Mammary microvascular endothelial cell (primary cell): Measurements from ENCODE around the gene DCK. TPM values are rescaled to one million over a fixed set of nuclear protein-coding genes. Genes with fewer than 3 reads are reported as not detected.

Experiments used
- total RNA-seq: library from RNA; depleted of rRNA; stranded (reverse); fragments of >200 nt; gene quantifications from 2 replicates; pipeline ENCODE4 v1.2.3, GENCODE V29; 2015

Gene DCK
- 24.5 and 28.8 TPM in 2 replicates for total RNA-seq

DNA sequence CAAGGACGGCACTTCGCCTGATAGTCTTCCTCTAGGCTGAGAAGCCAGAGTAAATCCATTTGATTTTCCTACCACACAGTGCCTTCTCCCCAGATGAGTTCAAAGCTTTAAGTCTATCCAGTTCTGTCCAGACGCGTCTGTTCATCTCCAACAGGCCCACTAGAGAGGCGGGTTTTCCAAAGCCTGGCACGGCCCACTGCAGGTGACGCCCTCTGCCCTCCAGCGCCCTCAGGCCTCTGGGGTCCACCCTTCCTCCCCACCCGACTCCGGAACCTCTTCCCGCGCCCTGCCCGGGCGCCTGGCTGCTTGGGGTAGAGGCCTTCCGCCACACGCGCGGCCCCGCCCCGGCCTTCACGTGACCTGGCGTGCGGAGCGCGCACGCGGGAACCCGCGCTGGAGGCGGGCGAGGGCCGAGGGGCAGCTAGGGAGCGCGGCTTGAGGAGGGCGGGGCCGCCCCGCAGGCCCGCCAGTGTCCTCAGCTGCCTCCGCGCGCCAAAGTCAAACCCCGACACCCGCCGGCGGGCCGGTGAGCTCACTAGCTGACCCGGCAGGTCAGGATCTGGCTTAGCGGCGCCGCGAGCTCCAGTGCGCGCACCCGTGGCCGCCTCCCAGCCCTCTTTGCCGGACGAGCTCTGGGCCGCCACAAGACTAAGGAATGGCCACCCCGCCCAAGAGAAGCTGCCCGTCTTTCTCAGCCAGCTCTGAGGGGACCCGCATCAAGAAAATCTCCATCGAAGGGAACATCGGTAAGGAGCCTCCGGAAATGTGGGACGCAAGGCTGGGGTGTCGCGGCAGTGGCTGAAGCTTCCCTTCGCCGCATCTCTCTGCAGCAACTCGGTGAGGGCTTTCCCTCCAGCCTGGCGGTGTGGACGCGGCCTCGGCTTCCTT, at the start of gene DCK:
Gene DCK (plus strand): TSS at position 469 of the 888 bp plus-strand sequence. CDS start 187 bp downstream, at position 656.

Other genes with a start within 250 kb of the DCK start
- gene GRSF1, start 153.8 kb upstream of the DCK start, total RNA-seq = 66.6 and 69.0 TPM in 2 replicates
- 8.2 and 10.3 TPM in 2 replicates for gene MOB1B, start 91.3 kb upstream of the DCK start, total RNA-seq